IPS-20b (cell line): ENCODE data around the gene RTBDN.
A peak's percentile ranks its signal among the peaks of the same experiment; 100 is the strongest.
"Not testable (repeated sequence)": the region's sequence is repeated elsewhere in the genome, so short reads cannot be mapped to it uniquely, and the experiment has no call there.

ENCODE experiments used
- H3K27ac ChIP-seq: one replicate; pipeline ENCODE4 v1.5.1; 2013; ENCODE audit warnings: low read length
- H3K27me3 ChIP-seq: 2 replicates; pipeline ENCODE4 v1.6.1; 2013; ENCODE audit warnings: mild to moderate bottlenecking, low read length, inconsistent platforms; ENCODE audit not compliant: insufficient read depth
- H3K36me3 ChIP-seq: 2 replicates; pipeline ENCODE4 v1.6.1; 2013; ENCODE audit warnings: low read depth, mild to moderate bottlenecking, inconsistent platforms, low read length, moderate library complexity; ENCODE audit not compliant: insufficient read depth
- H3K4me1 ChIP-seq: 2 replicates; pipeline ENCODE4 v1.6.1; 2013; ENCODE audit warnings: mild to moderate bottlenecking, control low read depth, inconsistent platforms, low read length, moderate library complexity; ENCODE audit not compliant: insufficient read depth
- H3K4me3 ChIP-seq: 2 replicates; pipeline ENCODE4 v1.5.1; 2013; ENCODE audit warnings: mild to moderate bottlenecking, low read length, inconsistent platforms
- H3K9ac ChIP-seq: 2 replicates; pipeline ENCODE4 v1.6.1; 2013; ENCODE audit warnings: low read depth, mild to moderate bottlenecking, inconsistent platforms, low read length, moderate library complexity
- H3K9me3 ChIP-seq: 2 replicates; pipeline ENCODE4 v1.6.1; 2013; ENCODE audit warnings: mild to moderate bottlenecking, low read depth, low read length, inconsistent platforms; ENCODE audit not compliant: insufficient read depth

RTBDN gene

GRCh38 chr19:12846613-12847012, 12.2 kb upstream of the RTBDN start:
- H3K9ac ChIP-seq, H3K9me3 ChIP-seq, H3K27ac ChIP-seq, H3K4me1 ChIP-seq, H3K36me3 ChIP-seq, H3K4me3 ChIP-seq: not testable (repeated sequence)
- H3K27me3 ChIP-seq, result peaks cover 12% of the 10 kb centered on the region

DNA sequence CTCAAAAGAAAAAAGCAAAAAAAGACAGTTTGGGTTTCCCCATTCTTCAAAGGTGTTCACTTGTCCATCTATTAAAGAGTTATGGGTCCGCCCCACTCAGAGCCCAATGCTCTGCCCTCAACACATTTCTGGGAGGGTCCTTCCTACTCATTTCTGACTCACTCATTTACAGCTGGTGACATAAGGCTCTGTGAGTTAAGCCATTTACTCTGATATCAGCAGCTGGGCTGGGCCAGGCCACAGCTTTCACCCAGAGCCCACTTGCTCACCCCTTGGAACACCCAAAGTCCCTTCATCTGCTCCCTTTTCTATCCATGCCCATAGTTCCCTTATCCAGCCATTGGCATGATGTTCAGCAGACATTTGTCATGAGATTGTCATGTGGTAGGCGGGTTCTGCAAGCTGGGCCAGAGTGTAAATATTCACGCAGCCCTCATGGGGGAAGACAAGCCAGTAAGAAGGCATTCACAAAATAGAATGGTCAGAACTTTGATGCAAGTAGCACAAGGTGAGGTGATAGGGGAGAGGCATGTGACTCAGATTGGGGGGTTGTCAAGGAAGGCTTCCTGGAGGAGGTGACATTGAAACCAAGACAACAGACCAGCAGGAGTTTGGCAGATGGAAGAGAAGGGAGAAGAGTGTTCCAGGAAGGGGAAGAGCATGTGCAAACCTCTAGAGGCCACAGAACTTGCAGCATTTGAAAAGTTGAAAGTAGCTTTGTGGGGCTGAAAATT, 9.8 kb upstream of the RTBDN start:
- H3K9ac ChIP-seq, result no peak overlapping the region
- no peak overlapping the region for H3K4me3 ChIP-seq
- peaks cover 9% of the 10 kb centered on the region for H3K4me1 ChIP-seq
- H3K9me3 ChIP-seq, result no peaks in the 10 kb centered on the region
- H3K27me3 ChIP-seq, result peaks cover 21% of the 10 kb centered on the region
- H3K36me3 ChIP-seq, result no peaks in the 10 kb centered on the region; the same call in 1 of the 2 replicates
- H3K27ac ChIP-seq, result no peak overlapping the region

- Histone ChIP-seq H3K9ac (no peak overlapping the region), H3K36me3 (no peaks in the 10 kb centered on the region), H3K4me1 (peaks cover 9% of the 10 kb centered on the region), H3K27ac (no peak overlapping the region), H3K9me3 (no peaks in the 10 kb centered on the region), H3K27me3 (peaks cover 25% of the 10 kb centered on the region), H3K4me3 (no peak overlapping the region)
Observed at GRCh38 chr19:12843328-12843727, 8.9 kb upstream of the RTBDN start.

DNA sequence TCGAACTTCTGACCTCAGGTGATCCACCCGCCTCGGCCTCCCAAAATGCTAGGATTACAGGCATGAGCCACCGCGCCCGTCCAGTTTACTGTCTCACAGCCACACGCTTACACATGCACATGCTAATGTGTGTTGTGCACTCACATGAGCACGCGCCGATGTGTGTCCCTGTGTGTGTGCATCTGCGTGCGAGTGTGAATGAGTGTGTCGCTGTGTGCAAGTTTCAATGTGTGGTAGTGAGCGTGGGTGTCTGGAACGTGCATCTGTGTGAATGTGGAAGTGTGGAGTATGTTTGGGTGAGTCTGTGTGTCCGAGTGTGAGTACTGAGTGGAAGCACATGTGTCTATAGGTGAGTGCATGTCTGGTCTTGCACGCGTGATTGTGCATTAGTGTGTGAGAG, 8.1 kb upstream of the RTBDN start:
- Histone ChIP-seq H3K9ac (no peak overlapping the region), H3K27me3 (peaks cover 24% of the 10 kb centered on the region), H3K9me3 (no peaks in the 10 kb centered on the region), H3K36me3 (no peaks in the 10 kb centered on the region), H3K27ac (no peak overlapping the region), H3K4me3 (no peak overlapping the region), H3K4me1 (peaks cover 9% of the 10 kb centered on the region)

- Histone ChIP-seq H3K4me1 (peaks cover 9% of the 10 kb centered on the region), H3K4me3 (peak overlapping the region; percentile 69; the same call in 1 of the 2 replicates), H3K27ac (peak overlapping the region; percentile 47), H3K27me3 (peaks cover 29% of the 10 kb centered on the region), H3K9ac (peak overlapping the region; percentile 63; the same call in 1 of the 2 replicates), H3K36me3 (no peaks in the 10 kb centered on the region), H3K9me3 (no peaks in the 10 kb centered on the region)
Observed at GRCh38 chr19:12841094-12841493, 6.7 kb upstream of the RTBDN start.

DNA sequence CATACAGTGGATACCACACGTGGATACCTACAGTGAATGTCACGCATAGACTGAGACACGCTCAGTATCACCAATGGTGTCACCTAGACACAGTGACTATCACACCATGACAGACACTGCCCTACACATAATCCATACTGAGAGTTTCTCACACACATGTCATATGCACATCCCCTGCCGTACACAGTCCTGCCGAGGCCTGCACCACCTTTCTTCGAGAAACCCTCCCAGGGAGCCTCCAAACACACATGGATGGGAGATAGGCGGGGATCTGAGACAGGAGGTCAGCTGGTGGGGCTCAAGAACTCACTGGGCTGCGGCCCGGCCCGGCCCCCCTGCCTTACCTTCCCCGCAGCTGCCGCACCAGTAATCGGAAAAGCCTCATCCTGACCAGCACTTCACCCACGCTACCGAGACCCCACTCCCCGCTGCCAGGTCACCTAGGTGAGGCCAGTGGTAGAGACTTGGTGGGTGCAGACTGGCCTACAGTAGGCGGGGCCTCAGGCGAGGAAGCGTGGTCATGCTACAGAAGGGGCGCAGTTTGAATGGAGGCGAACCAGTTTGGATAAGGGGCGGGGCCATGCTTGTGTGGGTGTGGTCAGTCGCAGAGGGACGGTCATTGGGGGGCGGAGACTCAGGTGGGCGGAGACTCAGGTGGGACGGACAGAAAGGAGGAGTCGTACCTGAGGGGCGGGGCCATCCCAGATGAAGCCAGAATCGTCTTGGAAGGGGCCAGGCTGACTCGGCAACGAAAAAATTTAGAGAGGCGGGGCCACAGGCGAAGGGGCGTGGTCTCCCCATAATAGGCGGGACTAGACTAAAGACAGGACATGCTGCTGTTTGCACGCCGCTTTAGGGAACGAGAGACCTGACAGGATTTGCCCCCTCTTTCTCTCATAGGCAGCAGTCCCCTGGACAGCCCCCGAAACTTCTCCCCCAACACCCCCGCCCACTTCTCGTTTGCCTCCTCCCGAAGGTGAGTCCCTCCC, 6.0 kb upstream of the RTBDN start:
- peaks cover 36% of the 10 kb centered on the region for H3K27me3 ChIP-seq
- peak overlapping the region; percentile 69; the same call in 1 of the 2 replicates for H3K4me3 ChIP-seq
- peaks cover 9% of the 10 kb centered on the region for H3K4me1 ChIP-seq
- H3K9ac ChIP-seq, result peak overlapping the region; percentile 63; the same call in 1 of the 2 replicates
- no peaks in the 10 kb centered on the region for H3K36me3 ChIP-seq
- H3K9me3 ChIP-seq, result no peaks in the 10 kb centered on the region
- peak overlapping the region; percentile 47 for H3K27ac ChIP-seq

DNA sequence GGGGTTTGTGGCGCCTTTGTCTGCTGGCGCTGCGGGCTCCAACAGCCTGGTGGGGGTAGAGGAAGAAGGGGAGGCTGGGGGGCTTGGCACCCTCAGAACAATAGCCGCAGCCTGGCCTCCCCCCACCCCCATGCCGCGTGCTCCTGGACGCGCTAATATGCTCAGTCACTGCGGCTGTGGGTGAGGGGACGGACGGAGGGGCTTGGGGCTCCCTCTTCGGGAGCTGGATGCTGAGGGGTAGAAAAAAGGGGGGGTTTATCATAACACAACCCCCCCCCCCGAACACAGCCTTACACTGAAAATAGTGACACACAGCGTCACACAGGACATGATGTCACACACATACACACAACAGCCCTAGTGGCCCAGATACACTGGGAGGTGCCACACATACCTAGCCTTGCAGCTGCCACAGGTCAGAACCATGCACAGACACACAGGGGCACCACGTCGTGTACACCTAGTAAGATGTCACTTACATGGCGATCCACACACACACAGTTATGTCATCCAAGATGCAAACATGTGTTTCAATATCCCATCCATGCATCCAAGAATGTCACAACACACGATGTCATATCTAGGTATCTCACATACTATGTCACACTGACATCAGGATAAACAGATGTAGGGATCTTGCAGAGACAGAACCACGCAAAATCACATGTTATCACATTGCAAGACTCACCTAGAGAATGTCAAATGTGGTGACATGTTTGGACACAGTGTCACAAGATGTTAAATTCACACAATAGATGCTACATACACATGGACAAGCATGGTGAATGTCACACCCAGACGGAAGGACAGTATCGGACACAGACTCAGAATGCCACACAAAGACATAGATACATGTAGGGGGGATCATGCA, 4.7 kb upstream of the RTBDN start:
- peaks cover 9% of the 10 kb centered on the region for H3K4me1 ChIP-seq
- peaks cover 49% of the 10 kb centered on the region for H3K27me3 ChIP-seq
- H3K9ac ChIP-seq, result peak overlapping the region; percentile 55; the same call in 1 of the 2 replicates
- no peaks in the 10 kb centered on the region for H3K36me3 ChIP-seq
- peak overlapping the region; percentile 69 for H3K4me3 ChIP-seq
- H3K9me3 ChIP-seq, result no peaks in the 10 kb centered on the region
- H3K27ac ChIP-seq, result no peak overlapping the region

DNA sequence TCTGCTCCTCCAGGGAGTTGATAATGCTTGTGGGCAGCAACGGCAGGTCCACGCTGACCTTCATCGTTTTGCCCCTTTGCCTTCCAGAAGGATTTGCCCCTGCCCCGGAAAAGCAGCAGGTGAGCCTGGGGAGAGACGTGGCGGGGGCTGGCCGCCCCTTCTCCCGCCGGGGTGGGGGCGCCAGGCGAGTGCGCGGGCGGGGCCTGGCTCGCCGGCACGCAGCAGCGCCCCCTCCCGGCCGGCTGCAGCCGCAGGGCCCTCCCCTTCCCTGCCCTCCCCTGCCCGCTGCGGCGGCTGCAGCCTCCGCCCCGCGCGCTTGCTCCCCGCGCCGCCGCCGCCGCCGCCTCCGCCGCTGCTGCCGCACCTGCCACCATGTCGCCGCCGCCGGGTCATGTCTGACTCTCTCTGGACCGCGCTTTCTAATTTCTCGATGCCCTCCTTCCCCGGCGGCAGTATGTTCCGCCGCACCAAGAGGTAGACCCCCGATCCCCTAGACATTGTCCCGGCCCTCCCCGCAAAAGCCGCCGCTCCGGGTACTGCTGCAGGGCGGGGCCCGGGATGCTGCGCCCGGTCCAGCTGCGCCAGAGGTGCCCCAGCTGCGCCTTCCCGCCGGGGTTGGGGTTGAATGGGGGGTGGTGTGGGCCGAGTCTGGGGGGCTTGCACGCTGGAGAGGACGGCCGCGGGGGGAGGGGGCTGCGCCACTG, 4.0 kb upstream of the RTBDN start, which contains the start of gene MAST1:
Gene MAST1, plus strand, starts transcription at position 334 of the 704 bp plus-strand sequence. Its CDS starts 58 bp downstream, at position 392.
- Histone ChIP-seq H3K9me3 (no peaks in the 10 kb centered on the region), H3K9ac (peak within 1 kb of the TSS; percentile 55; the same call in 1 of the 2 replicates), H3K4me3 (peak within 1 kb of the TSS; percentile 69), H3K27me3 (peaks cover 53% of the 10 kb centered on the region), H3K27ac (no peak within 1 kb of the TSS), H3K36me3 (no peaks in the 10 kb centered on the region), H3K4me1 (peaks cover 9% of the 10 kb centered on the region)

DNA sequence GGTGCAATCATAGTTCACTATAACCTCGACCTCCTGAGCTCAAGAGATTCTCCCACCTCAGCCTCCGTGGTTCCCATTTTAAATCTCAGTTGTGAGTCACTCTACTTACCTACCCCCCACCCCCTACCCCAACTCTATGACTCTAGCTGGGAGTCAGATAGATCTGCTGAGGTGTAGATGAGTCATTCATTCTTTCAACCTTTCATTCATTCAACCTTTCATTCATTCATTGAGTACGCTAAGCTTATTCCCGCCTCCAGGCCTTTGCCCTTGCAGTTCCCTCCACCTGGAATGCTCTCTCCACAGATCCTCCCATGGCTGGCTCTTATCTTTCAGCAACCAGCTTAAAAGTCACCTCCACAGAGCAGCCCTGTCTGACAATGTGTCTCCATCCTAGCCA, 2.8 kb upstream of the RTBDN start:
- Histone ChIP-seq H3K4me3 (no peak overlapping the region), H3K36me3 (no peaks in the 10 kb centered on the region), H3K4me1 (peaks cover 13% of the 10 kb centered on the region), H3K27me3 (peaks cover 64% of the 10 kb centered on the region), H3K27ac (no peak overlapping the region), H3K9me3 (no peaks in the 10 kb centered on the region), H3K9ac (no peak overlapping the region)

GRCh38 chr19:12836529-12836863, 2.1 kb upstream of the RTBDN start:
- no peaks in the 10 kb centered on the region for H3K9me3 ChIP-seq
- H3K4me3 ChIP-seq, result peak overlapping the region; percentile 63; the same call in 1 of the 2 replicates
- H3K27me3 ChIP-seq, result peaks cover 72% of the 10 kb centered on the region
- H3K4me1 ChIP-seq, result peaks cover 10% of the 10 kb centered on the region
- H3K27ac ChIP-seq, result no peak overlapping the region
- no peak overlapping the region for H3K9ac ChIP-seq
- H3K36me3 ChIP-seq, result no peaks in the 10 kb centered on the region
